Measurements from ENCODE around the gene NRL. TPM values are rescaled to one million over a fixed set of nuclear protein-coding genes. Genes with fewer than 3 reads are reported as not detected.

NRL gene
- total and polyA plus RNA-seq, 9 of the 15 experiments (the other 6 are each of a cell fraction or from before 2014, with no cell fraction given), result 0.07 to 2.7 (median 1.4) TPM; not detected in 1

- TF ChIP-seq ARID4B (CRISPR knock-in tag; IDR thresholded peaks at IDR 0.05) (0 out of 2 replicates have a peak, but pooled peaks have one; percentile 40), THAP12 (CRISPR knock-in tag; IDR thresholded peaks at IDR 0.05) (no peak), ZNF41 (CRISPR knock-in tag; conservative IDR thresholded peaks at IDR 0.05) (no peak), SREBF2 (CRISPR knock-in tag; IDR thresholded peaks at IDR 0.05) (no peak), NELFE (IDR thresholded peaks at IDR 0.05; ENCODE audit: insufficient read depth, insufficient read length) (no peak), HOXB6 (CRISPR knock-in tag; IDR thresholded peaks at IDR 0.05; ENCODE audit: borderline replicate concordance) (no peak), MTA1 (IDR thresholded peaks at IDR 0.05; ENCODE audit: borderline replicate concordance) (no peak), SMAD4 (CRISPR knock-in tag; conservative IDR thresholded peaks at IDR 0.05) (peak; percentile 50; the same call in 1 of the 2 replicates), HIVEP1 (CRISPR knock-in tag; IDR thresholded peaks at IDR 0.05) (no peak), POLR3A (IDR thresholded peaks at IDR 0.05; ENCODE audit: borderline replicate concordance, extremely low read depth, insufficient read depth, insufficient read length) (no peak), KLF16 (IDR thresholded peaks at IDR 0.05) (0 out of 2 replicates have a peak, but pooled peaks have one; percentile 32), SMC3 (conservative IDR thresholded peaks at IDR 0.05; ENCODE audit: insufficient read depth, low read depth, low read length) (peak; percentile 74), BDP1 (IDR thresholded peaks at IDR 0.05; ENCODE audit: insufficient read depth, insufficient read length) (no peak), KLF6 (CRISPR knock-in tag; IDR thresholded peaks at IDR 0.05; ENCODE audit: borderline replicate concordance) (0 out of 2 replicates have a peak, but pooled peaks have one; percentile 22), MTA2 (IDR thresholded peaks at IDR 0.05; ENCODE audit: low read depth) (no peak), CCNT2 (IDR thresholded peaks at IDR 0.05; ENCODE audit: borderline replicate concordance, extremely low read depth, insufficient read length, low read depth, low read length) (no peak), KLF1 (tag; IDR thresholded peaks at IDR 0.05) (no peak)
- TF ChIP-seq, protein P1, sequence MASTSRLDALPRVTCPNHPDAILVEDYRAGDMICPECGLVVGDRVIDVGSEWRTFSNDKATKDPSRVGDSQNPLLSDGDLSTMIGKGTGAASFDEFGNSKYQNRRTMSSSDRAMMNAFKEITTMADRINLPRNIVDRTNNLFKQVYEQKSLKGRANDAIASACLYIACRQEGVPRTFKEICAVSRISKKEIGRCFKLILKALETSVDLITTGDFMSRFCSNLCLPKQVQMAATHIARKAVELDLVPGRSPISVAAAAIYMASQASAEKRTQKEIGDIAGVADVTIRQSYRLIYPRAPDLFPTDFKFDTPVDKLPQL (IDR thresholded peaks at IDR 0.05; ENCODE audit: extremely low read depth, insufficient read length), result no peak
Observed at GRCh38 chr14:24160850-24161804, 46.4 kb upstream of the NRL start, which contains the start of gene IRF9 (continued).
